ENCODE data around the gene SRPX.
A peak's percentile ranks its signal among the peaks of the same experiment; 100 is the strongest.

The SRPX gene

DNA sequence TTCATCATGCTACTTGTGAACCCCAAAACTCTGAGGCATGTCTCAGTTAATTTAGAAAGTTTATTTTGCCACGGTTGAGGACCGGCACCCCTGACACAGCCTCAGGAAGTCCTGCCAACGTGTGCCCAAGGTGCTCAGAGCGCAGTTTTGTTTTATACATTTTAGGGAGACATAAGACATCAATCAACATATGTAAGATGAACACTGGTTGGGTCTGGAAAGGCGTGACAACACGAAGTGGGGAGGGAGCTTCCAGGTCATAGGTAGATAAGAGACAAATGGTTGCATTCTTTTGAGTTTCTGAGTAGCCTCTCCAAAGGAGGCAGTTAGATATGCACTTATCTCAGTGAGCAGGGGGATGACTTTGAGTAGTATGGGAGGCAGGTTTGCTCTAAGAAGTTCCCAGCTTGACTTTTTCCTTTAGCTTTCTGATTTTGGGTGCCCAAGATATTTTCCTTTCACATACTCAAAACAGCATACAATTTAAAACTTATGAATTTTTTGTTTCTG, 115.4 kb downstream of the SRPX start:
- DNase-seq (ENCODE audit: low read depth), result no peak
- TF ChIP-seq, protein P1, sequence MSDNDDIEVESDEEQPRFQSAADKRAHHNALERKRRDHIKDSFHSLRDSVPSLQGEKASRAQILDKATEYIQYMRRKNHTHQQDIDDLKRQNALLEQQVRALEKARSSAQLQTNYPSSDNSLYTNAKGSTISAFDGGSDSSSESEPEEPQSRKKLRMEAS (IDR thresholded peaks at IDR 0.05; ENCODE audit: low read depth, low read length), result no peak
- TF ChIP-seq POLR2A (IDR thresholded peaks at IDR 0.05; ENCODE audit: extremely low read depth, insufficient read length), result no peak

GRCh38 chrX:38103857-38104812, 116.5 kb downstream of the SRPX start:
- peak; percentile 34 for DNase-seq (ENCODE audit: low read depth)
- H3K4me3 ChIP-seq (ENCODE audit: low read depth, low read length), result no peak overlapping the region
- no peak for TF ChIP-seq POLR2A (IDR thresholded peaks at IDR 0.05; ENCODE audit: extremely low read depth, insufficient read length)
- TF ChIP-seq, protein P2, sequence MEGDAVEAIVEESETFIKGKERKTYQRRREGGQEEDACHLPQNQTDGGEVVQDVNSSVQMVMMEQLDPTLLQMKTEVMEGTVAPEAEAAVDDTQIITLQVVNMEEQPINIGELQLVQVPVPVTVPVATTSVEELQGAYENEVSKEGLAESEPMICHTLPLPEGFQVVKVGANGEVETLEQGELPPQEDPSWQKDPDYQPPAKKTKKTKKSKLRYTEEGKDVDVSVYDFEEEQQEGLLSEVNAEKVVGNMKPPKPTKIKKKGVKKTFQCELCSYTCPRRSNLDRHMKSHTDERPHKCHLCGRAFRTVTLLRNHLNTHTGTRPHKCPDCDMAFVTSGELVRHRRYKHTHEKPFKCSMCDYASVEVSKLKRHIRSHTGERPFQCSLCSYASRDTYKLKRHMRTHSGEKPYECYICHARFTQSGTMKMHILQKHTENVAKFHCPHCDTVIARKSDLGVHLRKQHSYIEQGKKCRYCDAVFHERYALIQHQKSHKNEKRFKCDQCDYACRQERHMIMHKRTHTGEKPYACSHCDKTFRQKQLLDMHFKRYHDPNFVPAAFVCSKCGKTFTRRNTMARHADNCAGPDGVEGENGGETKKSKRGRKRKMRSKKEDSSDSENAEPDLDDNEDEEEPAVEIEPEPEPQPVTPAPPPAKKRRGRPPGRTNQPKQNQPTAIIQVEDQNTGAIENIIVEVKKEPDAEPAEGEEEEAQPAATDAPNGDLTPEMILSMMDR (IDR thresholded peaks at IDR 0.05; ENCODE audit: low read depth, low read length), result no peak
- TF ChIP-seq, protein P1 (IDR thresholded peaks at IDR 0.05; ENCODE audit: low read depth, low read length), result no peak
- no peak for TF ChIP-seq MYC (IDR thresholded peaks at IDR 0.05; ENCODE audit: low read depth, low read length)

More for the DNA sequence above, 115.4 kb downstream of the SRPX start:
- H3K4me3 ChIP-seq (ENCODE audit: low read depth, low read length), result no peak overlapping the region

- no peak for DNase-seq (ENCODE audit: low read depth)
- TF ChIP-seq, protein P1 (IDR thresholded peaks at IDR 0.05; ENCODE audit: low read depth, low read length), result no peak
- TF ChIP-seq POLR2A (IDR thresholded peaks at IDR 0.05; ENCODE audit: extremely low read depth, insufficient read length) (no peak), MYC (IDR thresholded peaks at IDR 0.05; ENCODE audit: low read depth, low read length) (no peak)
- TF ChIP-seq, protein P2 (IDR thresholded peaks at IDR 0.05; ENCODE audit: low read depth, low read length), result no peak
- no peak overlapping the region for H3K4me3 ChIP-seq (ENCODE audit: low read depth, low read length)
Observed at GRCh38 chrX:38102875-38103274, 117.8 kb downstream of the SRPX start.

GRCh38 chrX:38102240-38102639, 118.4 kb downstream of the SRPX start:
- TF ChIP-seq POLR2A (IDR thresholded peaks at IDR 0.05; ENCODE audit: extremely low read depth, insufficient read length) (no peak), MYC (IDR thresholded peaks at IDR 0.05; ENCODE audit: low read depth, low read length) (no peak)
- TF ChIP-seq, protein P2 (IDR thresholded peaks at IDR 0.05; ENCODE audit: low read depth, low read length), result no peak
- TF ChIP-seq, protein P1 (IDR thresholded peaks at IDR 0.05; ENCODE audit: low read depth, low read length), result no peak
- H3K4me3 ChIP-seq (ENCODE audit: low read depth, low read length), result no peak overlapping the region
- no peak for DNase-seq (ENCODE audit: low read depth)

GRCh38 chrX:38099688-38100087, 121.0 kb downstream of the SRPX start:
- TF ChIP-seq, protein P1 (IDR thresholded peaks at IDR 0.05; ENCODE audit: low read depth, low read length), result no peak
- TF ChIP-seq, protein P2 (IDR thresholded peaks at IDR 0.05; ENCODE audit: low read depth, low read length), result no peak
- no peak for TF ChIP-seq POLR2A (IDR thresholded peaks at IDR 0.05; ENCODE audit: extremely low read depth, insufficient read length)
- TF ChIP-seq MYC (IDR thresholded peaks at IDR 0.05; ENCODE audit: low read depth, low read length), result no peak

More at GRCh38 chrX:38099688-38100087, 121.0 kb downstream of the SRPX start:
- H3K4me3 ChIP-seq (ENCODE audit: low read depth, low read length), result no peak overlapping the region
- no peak for DNase-seq (ENCODE audit: low read depth)

All from NB4 (cell line).